Liver (tissue), 9 donors: ENCODE measurements around the gene C6orf89. TPM values are rescaled to one million over a fixed set of nuclear protein-coding genes. Genes with fewer than 3 reads are reported as not detected.
A peak's percentile ranks its signal among the peaks of the same experiment; 100 is the strongest.

Experiments used
- DNase-seq: peaks from one replicate; pipeline ENCODE4 v3.0.0-alpha.2; 2017; ENCODE audit warnings: low spot score
- H3K27ac ChIP-seq, 2 donors: one replicate each; pipeline ENCODE4 v1.7.0; 2013; ENCODE audit warnings: inconsistent platforms in 2 of 2, low read length in 2 of 2, control low read depth in 1 of 2, low read depth in 1 of 2, mild to moderate bottlenecking in 1 of 2
- H3K27me3 ChIP-seq, 4 donors: one replicate each; pipeline versions ENCODE4 v1.6.1 to v1.7.0; 2013; ENCODE audit warnings: low read length in 3 of 4, inconsistent platforms in 1 of 4, mild to moderate bottlenecking in 1 of 4, moderate library complexity in 1 of 4; ENCODE audit not compliant: control insufficient read depth in 4 of 4, insufficient read depth in 4 of 4
- H3K36me3 ChIP-seq, 4 donors: one replicate each; pipeline versions ENCODE4 v1.6.1 to v1.7.0; 2013; ENCODE audit warnings: low read length in 3 of 4, mild to moderate bottlenecking in 3 of 4, low read depth in 1 of 4, moderate library complexity in 1 of 4; ENCODE audit not compliant: control insufficient read depth in 4 of 4, insufficient read depth in 3 of 4
- H3K4me1 ChIP-seq, 4 donors: one replicate each; pipeline versions ENCODE4 v1.6.1 to v1.7.0; 2013; ENCODE audit warnings: low read length in 3 of 4, mild to moderate bottlenecking in 3 of 4, moderate library complexity in 1 of 4; ENCODE audit not compliant: control insufficient read depth in 4 of 4, insufficient read depth in 4 of 4
- H3K4me3 ChIP-seq, 3 donors: one replicate each; pipeline versions ENCODE4 v1.6.1 to v1.7.0; 2013; ENCODE audit warnings: low read length in 3 of 3, control low read depth in 1 of 3, low read depth in 1 of 3, mild to moderate bottlenecking in 1 of 3
- H3K9ac ChIP-seq, 2 donors: one replicate each; pipeline ENCODE4 v1.7.0; 2013; ENCODE audit warnings: low read length in 2 of 2, mild to moderate bottlenecking in 2 of 2, moderate library complexity in 2 of 2, control low read depth in 1 of 2, low read depth in 1 of 2
- H3K9me3 ChIP-seq, 4 donors: one replicate each; pipeline versions ENCODE4 v1.6.1 to v1.7.0; 2013; ENCODE audit warnings: low read length in 3 of 4; ENCODE audit not compliant: control insufficient read depth in 4 of 4
- ATF3 ChIP-seq: IDR thresholded peaks from 2 replicates; pipeline ENCODE4 v1.6.1; 2016; ENCODE audit warnings: antibody characterized with exemption
- EGR1 ChIP-seq, 2 donors: IDR thresholded peaks; 2 replicates each; pipeline ENCODE4 v1.6.1; 2016 to 2018; ENCODE audit warnings: antibody characterized with exemption in 2 of 2, low read depth in 2 of 2
- FOXA1 ChIP-seq: IDR thresholded peaks from 2 replicates; pipeline ENCODE4 v1.6.1; 2016; ENCODE audit warnings: antibody characterized with exemption
- FOXA2 ChIP-seq: IDR thresholded peaks from 2 replicates; pipeline ENCODE4 v1.6.1; 2016; ENCODE audit warnings: antibody characterized with exemption
- GABPA ChIP-seq, 2 donors: IDR thresholded peaks in 1 of 2; conservative IDR thresholded peaks in 1 of 2; 2 replicates each; pipeline ENCODE4 v1.6.1; 2016; ENCODE audit warnings: antibody characterized with exemption in 2 of 2, mild to moderate bottlenecking in 1 of 2, moderate library complexity in 1 of 2
- HNF4A ChIP-seq, 2 donors: conservative IDR thresholded peaks; 2 replicates each; pipeline ENCODE4 v1.6.1; 2016; ENCODE audit warnings: antibody characterized with exemption in 2 of 2, mild to moderate bottlenecking in 2 of 2
- HNF4G ChIP-seq: IDR thresholded peaks from 2 replicates; pipeline ENCODE4 v1.6.1; 2016; ENCODE audit warnings: antibody characterized with exemption
- JUND ChIP-seq, 2 donors: IDR thresholded peaks; 2 replicates each; pipeline ENCODE4 v1.6.1; 2016; ENCODE audit warnings: antibody characterized with exemption in 2 of 2
- NR2F2 ChIP-seq: IDR thresholded peaks from 2 replicates; pipeline ENCODE4 v1.6.1; 2016; ENCODE audit warnings: antibody characterized with exemption
- RAD21 ChIP-seq, 2 donors: IDR thresholded peaks; 2 replicates each; pipeline ENCODE4 v1.6.1; 2016; ENCODE audit warnings: antibody characterized with exemption in 2 of 2, mild to moderate bottlenecking in 2 of 2
- REST ChIP-seq: IDR thresholded peaks from 2 replicates; pipeline ENCODE4 v1.6.1; 2016; ENCODE audit warnings: antibody characterized with exemption, mild to moderate bottlenecking
- RXRA ChIP-seq, 2 donors: IDR thresholded peaks; 2 replicates each; pipeline ENCODE4 v1.6.1; 2017 to 2018; ENCODE audit warnings: antibody characterized with exemption in 2 of 2, mild to moderate bottlenecking in 1 of 2
- SP1 ChIP-seq: IDR thresholded peaks from 2 replicates; pipeline ENCODE4 v1.6.1; 2018; ENCODE audit warnings: antibody characterized with exemption, mild to moderate bottlenecking
- TAF1 ChIP-seq: conservative IDR thresholded peaks from 2 replicates; pipeline ENCODE4 v1.6.1; 2016; ENCODE audit warnings: antibody characterized with exemption, mild to moderate bottlenecking
- YY1 ChIP-seq: IDR thresholded peaks from 2 replicates; pipeline ENCODE4 v1.6.1; 2016; ENCODE audit warnings: antibody characterized with exemption, mild to moderate bottlenecking
- ZBTB33 ChIP-seq: IDR thresholded peaks from 2 replicates; pipeline ENCODE4 v1.6.1; 2016; ENCODE audit warnings: antibody characterized with exemption
- WGBS: extraction: QIAGEN DNeasy Blood & Tissue Kit; methylation state at CpG from one replicate; pipeline ENCODE4 v1.1.7; 2013; 5-methylcytosine and 5-hydroxymethylcytosine counted together
- polyA plus RNA-seq, 2 donors: library from polyadenylated mRNA; stranded (reverse) in 1 of 2; unstranded in 1 of 2; fragments of 200-250 nt in 1 of 2; fragments of >200 nt in 1 of 2; fragmentation: Nextera tagmentation in 1 of 2; extraction: Ambion mirVana in 1 of 2; gene quantifications; one replicate each; pipeline versions ENCODE4 v1.2.1 to v1.2.3, GENCODE V29; 2013 to 2015
- total RNA-seq, 2 donors: library from RNA; depleted of rRNA; stranded (reverse); fragments of >200 nt; gene quantifications; one replicate each; pipeline ENCODE4 v1.2.3, GENCODE V29; 2014
- TF ChIP-seq, protein P1 (sequence below): IDR thresholded peaks from 2 replicates; pipeline ENCODE4 v1.6.1; 2016; ENCODE audit warnings: antibody characterized with exemption
- TF ChIP-seq, protein P2 (sequence below): fragments of 150-350 bp; IDR thresholded peaks from 2 replicates; pipeline ENCODE4 v1.5.1; 2017; ENCODE audit warnings: improper control_type of control experiment, low read depth, low read length; ENCODE audit not compliant: missing input control
- donor health status: healthy.
- donor health status: healthy.
- donor health status: healthy.
- donor health status: healthy.
- donor health status: healthy.

Gene C6orf89
- total and polyA plus RNA-seq, 4 donors = 14.0 to 27.2 (median 21.0) TPM

DNA sequence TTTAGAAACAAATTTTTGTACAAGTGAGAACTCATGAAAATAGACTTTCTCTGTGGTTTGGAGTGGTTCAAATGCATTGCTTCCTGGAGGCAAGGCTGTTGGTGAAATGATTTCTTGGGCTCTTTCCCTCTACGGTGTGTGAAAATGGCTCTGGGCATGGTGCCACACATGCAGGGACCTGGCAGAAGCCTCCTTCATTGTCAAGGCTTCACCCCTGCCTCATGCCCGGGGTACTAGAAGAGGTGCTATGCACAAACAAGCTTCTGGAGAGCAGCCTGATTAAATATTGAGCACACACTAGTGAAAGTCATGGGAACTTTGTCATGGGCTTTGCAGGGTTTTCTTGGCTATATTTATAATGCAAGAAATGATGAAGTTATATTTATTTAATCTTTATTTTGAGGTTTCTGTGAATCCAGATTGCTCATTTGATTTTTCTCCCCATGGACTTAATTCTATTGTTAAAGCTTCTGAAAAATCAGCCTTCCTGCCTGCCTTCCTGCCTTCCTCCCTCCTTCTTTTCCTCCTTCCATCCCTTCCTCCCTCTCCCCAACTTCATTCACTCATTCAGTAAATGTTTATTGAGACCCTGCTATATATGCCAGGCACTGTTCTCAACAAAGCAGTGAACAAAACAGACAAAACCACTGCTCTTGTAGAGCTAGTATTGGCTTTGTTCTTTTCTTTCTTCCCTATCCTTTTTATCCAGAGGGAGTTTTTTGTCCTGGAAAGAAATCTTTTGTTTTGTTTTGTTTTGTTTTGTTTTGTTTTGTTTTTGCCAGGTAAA, 21.0 kb downstream of the C6orf89 start:
- H3K4me1 ChIP-seq = peaks cover 0 to 13% (median 8%) of the 10 kb centered on the region in 4 donors
- H3K9ac ChIP-seq = peak overlapping the region in 1 of 2 donors; percentile 34
- WGBS = 11% methylated on average over 2 of the region's 2 CpGs
- H3K4me3 ChIP-seq = no peak overlapping the region
- peak in 1 of 2 donors; percentile 39 for TF ChIP-seq GABPA (IDR thresholded peaks at IDR 0.05 in 1 of 2, conservative IDR thresholded peaks at IDR 0.05 in 1 of 2)
- peak; percentile 78 for TF ChIP-seq YY1
- TF ChIP-seq HNF4G = no peak
- no peak for TF ChIP-seq EGR1 (IDR thresholded peaks at IDR 0.05; ENCODE audit: low read depth in 2 of 2)
- TF ChIP-seq RXRA (IDR thresholded peaks at IDR 0.05) = peak in 1 of 2 donors; percentile 65
- TF ChIP-seq REST = no peak
- no peak for TF ChIP-seq TAF1
- peak; percentile 22 for TF ChIP-seq FOXA1
- TF ChIP-seq ZBTB33 = peak; percentile 60
- peak in 1 of 2 donors; percentile 45 for TF ChIP-seq JUND (IDR thresholded peaks at IDR 0.05)
- TF ChIP-seq FOXA2 = peak; percentile 42
- TF ChIP-seq ATF3 = no peak
- TF ChIP-seq RAD21 (IDR thresholded peaks at IDR 0.05) = peak; percentile 26 to 29
- TF ChIP-seq, protein P1, sequence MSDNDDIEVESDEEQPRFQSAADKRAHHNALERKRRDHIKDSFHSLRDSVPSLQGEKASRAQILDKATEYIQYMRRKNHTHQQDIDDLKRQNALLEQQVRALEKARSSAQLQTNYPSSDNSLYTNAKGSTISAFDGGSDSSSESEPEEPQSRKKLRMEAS = peak; percentile 67
- TF ChIP-seq, protein P2, sequence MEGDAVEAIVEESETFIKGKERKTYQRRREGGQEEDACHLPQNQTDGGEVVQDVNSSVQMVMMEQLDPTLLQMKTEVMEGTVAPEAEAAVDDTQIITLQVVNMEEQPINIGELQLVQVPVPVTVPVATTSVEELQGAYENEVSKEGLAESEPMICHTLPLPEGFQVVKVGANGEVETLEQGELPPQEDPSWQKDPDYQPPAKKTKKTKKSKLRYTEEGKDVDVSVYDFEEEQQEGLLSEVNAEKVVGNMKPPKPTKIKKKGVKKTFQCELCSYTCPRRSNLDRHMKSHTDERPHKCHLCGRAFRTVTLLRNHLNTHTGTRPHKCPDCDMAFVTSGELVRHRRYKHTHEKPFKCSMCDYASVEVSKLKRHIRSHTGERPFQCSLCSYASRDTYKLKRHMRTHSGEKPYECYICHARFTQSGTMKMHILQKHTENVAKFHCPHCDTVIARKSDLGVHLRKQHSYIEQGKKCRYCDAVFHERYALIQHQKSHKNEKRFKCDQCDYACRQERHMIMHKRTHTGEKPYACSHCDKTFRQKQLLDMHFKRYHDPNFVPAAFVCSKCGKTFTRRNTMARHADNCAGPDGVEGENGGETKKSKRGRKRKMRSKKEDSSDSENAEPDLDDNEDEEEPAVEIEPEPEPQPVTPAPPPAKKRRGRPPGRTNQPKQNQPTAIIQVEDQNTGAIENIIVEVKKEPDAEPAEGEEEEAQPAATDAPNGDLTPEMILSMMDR = no peak
- no peak for TF ChIP-seq NR2F2
- peak; percentile 48 to 65 for TF ChIP-seq HNF4A (conservative IDR thresholded peaks at IDR 0.05)
- TF ChIP-seq SP1 = peak; percentile 37
- no peaks in the 10 kb centered on the region for H3K9me3 ChIP-seq
- no peak for DNase-seq
- H3K27me3 ChIP-seq = no peaks in the 10 kb centered on the region
- H3K36me3 ChIP-seq = peaks cover 6 to 20% (median 17%) of the 10 kb centered on the region in 4 donors
- H3K27ac ChIP-seq = no peak overlapping the region
